Measurements from ENCODE around the gene SLC5A1.
A peak's percentile ranks its signal among the peaks of the same experiment; 100 is the strongest.

The SLC5A1 gene

DNA sequence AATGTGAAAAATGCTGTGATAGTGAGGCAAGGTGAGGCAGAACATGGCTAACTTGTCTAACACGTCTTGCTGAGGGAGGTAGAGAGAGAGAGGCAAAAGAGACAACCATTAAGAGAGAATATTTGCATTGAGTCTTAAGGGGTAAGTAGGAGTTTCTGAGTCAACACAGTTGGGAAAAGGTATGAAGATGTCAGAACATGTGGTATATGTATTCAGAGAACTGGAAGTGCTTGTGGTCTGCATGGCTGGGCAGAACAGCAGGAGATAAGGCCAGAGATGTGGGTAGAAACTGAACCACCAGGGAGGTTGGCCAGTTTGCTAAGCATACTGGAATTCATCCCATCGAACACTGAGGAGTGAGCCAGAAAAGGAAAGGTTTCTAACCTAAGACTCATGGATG is 25.0 kb upstream of the SLC5A1 start:
- H3K27ac ChIP-seq = no peak overlapping the region
- no peak overlapping the region for H2AFZ ChIP-seq (ENCODE audit: low read depth)

DNA sequence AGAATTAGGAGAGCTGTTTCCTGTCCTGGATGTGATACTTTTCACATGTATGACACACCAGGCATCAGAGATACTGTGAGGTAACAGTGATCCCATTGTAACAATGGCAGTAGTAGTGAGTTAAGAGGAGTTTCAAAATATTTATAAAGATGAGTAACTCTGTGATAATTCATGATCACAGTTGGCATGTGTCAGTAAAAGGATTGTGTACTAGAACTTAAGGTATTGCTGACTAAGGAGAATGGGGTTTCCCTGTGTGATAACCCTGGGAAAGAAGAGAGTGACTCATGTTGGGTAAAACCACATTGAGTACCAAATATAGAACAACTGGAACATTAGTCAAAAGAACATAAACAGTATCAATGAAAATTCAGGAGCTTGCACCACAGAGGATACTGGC is 22.9 kb upstream of the SLC5A1 start:
- H3K36me3 ChIP-seq (ENCODE audit: insufficient read depth) = no peaks in the 10 kb centered on the region; the same call in 1 of the 2 replicates
- H3K4me3 ChIP-seq (IDR thresholded peaks at IDR 0.05; ENCODE audit: insufficient read depth, low read depth, low read length) = no peak overlapping the region
- H2AFZ ChIP-seq (ENCODE audit: low read depth) = no peak overlapping the region
- H3K27me3 ChIP-seq (ENCODE audit: insufficient read depth, low read depth) = no peaks in the 10 kb centered on the region
- H4K20me1 ChIP-seq (ENCODE audit: insufficient read depth) = no peaks in the 10 kb centered on the region
- no peak overlapping the region for H3K27ac ChIP-seq
- no peaks in the 10 kb centered on the region for H3K79me2 ChIP-seq (ENCODE audit: insufficient read depth, low read depth)
- H3K9ac ChIP-seq = no peak overlapping the region
- peaks cover 17% of the 10 kb centered on the region for H3K4me1 ChIP-seq (ENCODE audit: low read depth, poor library complexity, severe bottlenecking)
- TF ChIP-seq, protein P1, sequence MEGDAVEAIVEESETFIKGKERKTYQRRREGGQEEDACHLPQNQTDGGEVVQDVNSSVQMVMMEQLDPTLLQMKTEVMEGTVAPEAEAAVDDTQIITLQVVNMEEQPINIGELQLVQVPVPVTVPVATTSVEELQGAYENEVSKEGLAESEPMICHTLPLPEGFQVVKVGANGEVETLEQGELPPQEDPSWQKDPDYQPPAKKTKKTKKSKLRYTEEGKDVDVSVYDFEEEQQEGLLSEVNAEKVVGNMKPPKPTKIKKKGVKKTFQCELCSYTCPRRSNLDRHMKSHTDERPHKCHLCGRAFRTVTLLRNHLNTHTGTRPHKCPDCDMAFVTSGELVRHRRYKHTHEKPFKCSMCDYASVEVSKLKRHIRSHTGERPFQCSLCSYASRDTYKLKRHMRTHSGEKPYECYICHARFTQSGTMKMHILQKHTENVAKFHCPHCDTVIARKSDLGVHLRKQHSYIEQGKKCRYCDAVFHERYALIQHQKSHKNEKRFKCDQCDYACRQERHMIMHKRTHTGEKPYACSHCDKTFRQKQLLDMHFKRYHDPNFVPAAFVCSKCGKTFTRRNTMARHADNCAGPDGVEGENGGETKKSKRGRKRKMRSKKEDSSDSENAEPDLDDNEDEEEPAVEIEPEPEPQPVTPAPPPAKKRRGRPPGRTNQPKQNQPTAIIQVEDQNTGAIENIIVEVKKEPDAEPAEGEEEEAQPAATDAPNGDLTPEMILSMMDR (conservative IDR thresholded peaks at IDR 0.05; ENCODE audit: low read depth, low read length) = no peak
- 0 out of 2 replicates have a peak overlapping the region, but pooled peaks have one; percentile 5 for H3K4me2 ChIP-seq

More for the DNA sequence above, 25.0 kb upstream of the SLC5A1 start:
- no peak overlapping the region for H3K9ac ChIP-seq
- H3K4me3 ChIP-seq (IDR thresholded peaks at IDR 0.05; ENCODE audit: insufficient read depth, low read depth, low read length) = no peak overlapping the region
- TF ChIP-seq, protein P1 (conservative IDR thresholded peaks at IDR 0.05; ENCODE audit: low read depth, low read length) = no peak
- no peaks in the 10 kb centered on the region for H3K79me2 ChIP-seq (ENCODE audit: insufficient read depth, low read depth)
- no peaks in the 10 kb centered on the region for H3K27me3 ChIP-seq (ENCODE audit: insufficient read depth, low read depth)
- no peaks in the 10 kb centered on the region; the same call in 1 of the 2 replicates for H3K36me3 ChIP-seq (ENCODE audit: insufficient read depth)
- no peaks in the 10 kb centered on the region for H4K20me1 ChIP-seq (ENCODE audit: insufficient read depth)
- peaks cover 17% of the 10 kb centered on the region for H3K4me1 ChIP-seq (ENCODE audit: low read depth, poor library complexity, severe bottlenecking)
- H3K4me2 ChIP-seq = no peak overlapping the region; the same call in 1 of the 2 replicates

DNA sequence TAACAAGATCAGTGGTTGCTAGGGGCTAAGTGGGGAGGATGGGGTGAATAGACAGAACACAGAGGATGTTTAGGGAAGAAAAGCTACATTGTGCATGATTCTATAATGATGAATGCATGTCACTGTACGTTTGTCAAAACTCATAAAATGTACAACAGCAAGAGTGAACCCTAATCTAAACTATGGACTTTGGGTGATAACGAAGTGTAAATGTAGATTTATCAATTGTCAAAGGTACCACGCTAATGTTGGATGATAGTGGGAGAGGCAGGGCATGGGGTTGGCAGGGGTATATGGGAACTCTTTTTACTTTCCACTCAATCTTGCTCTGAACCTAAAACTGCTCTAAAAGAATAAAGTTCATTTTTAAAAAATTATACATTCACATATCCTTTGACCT is 21.3 kb upstream of the SLC5A1 start:
- Histone ChIP-seq H3K27me3 (ENCODE audit: insufficient read depth, low read depth) (no peaks in the 10 kb centered on the region), H3K4me2 (no peak overlapping the region), H2AFZ (ENCODE audit: low read depth) (no peak overlapping the region), H3K4me1 (ENCODE audit: low read depth, poor library complexity, severe bottlenecking) (peaks cover 17% of the 10 kb centered on the region), H3K4me3 (IDR thresholded peaks at IDR 0.05; ENCODE audit: insufficient read depth, low read depth, low read length) (no peak overlapping the region), H4K20me1 (ENCODE audit: insufficient read depth) (no peaks in the 10 kb centered on the region), H3K9ac (no peak overlapping the region), H3K36me3 (ENCODE audit: insufficient read depth) (no peaks in the 10 kb centered on the region), H3K27ac (no peak overlapping the region), H3K79me2 (ENCODE audit: insufficient read depth, low read depth) (no peaks in the 10 kb centered on the region)
- TF ChIP-seq, protein P1 (conservative IDR thresholded peaks at IDR 0.05; ENCODE audit: low read depth, low read length) = no peak

DNA sequence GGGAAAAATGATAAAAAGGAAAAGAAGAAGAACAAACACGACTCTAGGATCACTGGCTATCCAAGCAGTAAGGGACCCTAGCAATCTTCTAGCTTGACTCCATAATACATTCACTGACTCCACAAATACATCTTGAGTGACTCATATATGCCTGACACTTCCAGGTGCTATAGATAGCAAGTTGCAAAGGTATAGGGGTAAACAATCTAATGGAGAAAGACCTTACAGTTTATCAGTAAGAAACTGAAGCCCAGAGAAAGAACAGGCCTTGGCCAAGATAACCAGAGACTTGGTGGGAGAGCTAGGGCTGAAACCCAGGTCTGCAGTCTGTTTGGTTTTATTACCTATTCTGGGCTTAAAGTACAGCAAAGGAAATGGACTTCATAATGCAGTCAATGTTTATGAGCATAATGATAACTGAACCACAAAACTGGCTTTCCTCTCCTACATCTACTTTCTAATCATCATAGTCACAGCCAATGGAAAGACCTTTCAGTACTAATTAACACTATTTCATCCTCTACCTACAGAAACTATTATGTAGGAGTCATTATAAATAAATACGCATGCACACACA is 19.7 kb upstream of the SLC5A1 start:
- Histone ChIP-seq H3K36me3 (ENCODE audit: insufficient read depth) (no peaks in the 10 kb centered on the region), H3K4me3 (IDR thresholded peaks at IDR 0.05; ENCODE audit: insufficient read depth, low read depth, low read length) (no peak overlapping the region), H3K27me3 (ENCODE audit: insufficient read depth, low read depth) (no peaks in the 10 kb centered on the region), H4K20me1 (ENCODE audit: insufficient read depth) (no peaks in the 10 kb centered on the region), H3K79me2 (ENCODE audit: insufficient read depth, low read depth) (no peaks in the 10 kb centered on the region), H2AFZ (ENCODE audit: low read depth) (no peak overlapping the region), H3K27ac (no peak overlapping the region), H3K9ac (no peak overlapping the region), H3K4me2 (no peak overlapping the region), H3K4me1 (ENCODE audit: low read depth, poor library complexity, severe bottlenecking) (peaks cover 11% of the 10 kb centered on the region)
- TF ChIP-seq, protein P1 (conservative IDR thresholded peaks at IDR 0.05; ENCODE audit: low read depth, low read length) = no peak

Data from KMS-11 (cell line).